HPDE6-E6E7 (cell line): ENCODE measurements around the gene CYP4F2.
"Not testable (repeated sequence)": the region's sequence is repeated elsewhere in the genome, so short reads cannot be mapped to it uniquely, and the experiment has no call there.

Experiments
- DNase-seq: peaks from one replicate; pipeline ENCODE4 v3.0.0; 2011; ENCODE audit warnings: missing footprints; ENCODE audit errors: extremely low spot score

Gene CYP4F2

GRCh38 chr19:15897738-15898276, at the start of gene CYP4F2:
CYP4F2 (minus strand) TSS chr19:15898074; CDS start chr19:15897611, 463 bp downstream.
- no peak for DNase-seq

GRCh38 chr19:15945301-15945700, 47.4 kb upstream of the CYP4F2 start:
- no peak for DNase-seq

GRCh38 chr19:15944401-15944800, 46.5 kb upstream of the CYP4F2 start:
- no peak for DNase-seq

GRCh38 chr19:15937771-15938170, 39.9 kb upstream of the CYP4F2 start:
- no peak for DNase-seq

- DNase-seq, result no peak
Observed at GRCh38 chr19:15936950-15937349, 39.1 kb upstream of the CYP4F2 start.

GRCh38 chr19:15936173-15936572, 38.3 kb upstream of the CYP4F2 start:
- no peak for DNase-seq

GRCh38 chr19:15935167-15935702, 37.4 kb upstream of the CYP4F2 start:
- DNase-seq, result peak; percentile 28

- DNase-seq, result peak; percentile 88
Observed at GRCh38 chr19:15934332-15935078, 36.6 kb upstream of the CYP4F2 start, which contains the start of gene CYP4F11. CYP4F11 (minus strand) TSS chr19:15934529; CDS start chr19:15934408, 121 bp downstream.

- not testable (repeated sequence) for DNase-seq
Observed at GRCh38 chr19:15933761-15934331, 36.0 kb upstream of the CYP4F2 start.

- DNase-seq, result no peak
Observed at GRCh38 chr19:15928321-15928720, 30.4 kb upstream of the CYP4F2 start.

GRCh38 chr19:15926484-15926883, 28.6 kb upstream of the CYP4F2 start:
- DNase-seq, result no peak

- DNase-seq, result no peak
Observed at GRCh38 chr19:15923702-15924101, 25.8 kb upstream of the CYP4F2 start.

- DNase-seq, result no peak
Observed at GRCh38 chr19:15922021-15922420, 24.1 kb upstream of the CYP4F2 start.

- no peak for DNase-seq
Observed at GRCh38 chr19:15919243-15919642, 21.4 kb upstream of the CYP4F2 start.

GRCh38 chr19:15915109-15915508, 17.2 kb upstream of the CYP4F2 start:
- DNase-seq, result no peak

- DNase-seq, result no peak
Observed at GRCh38 chr19:15913830-15914229, 16.0 kb upstream of the CYP4F2 start.

GRCh38 chr19:15913384-15913783, 15.5 kb upstream of the CYP4F2 start:
- no peak for DNase-seq

- DNase-seq, result no peak
Observed at GRCh38 chr19:15911599-15912235, 13.8 kb upstream of the CYP4F2 start.

- no peak for DNase-seq
Observed at GRCh38 chr19:15905026-15905425, 7.2 kb upstream of the CYP4F2 start.

- DNase-seq, result not testable (repeated sequence)
Observed at GRCh38 chr19:15902898-15903297, 5.0 kb upstream of the CYP4F2 start.

GRCh38 chr19:15902254-15902653, 4.4 kb upstream of the CYP4F2 start:
- no peak for DNase-seq

GRCh38 chr19:15900504-15900903, 2.6 kb upstream of the CYP4F2 start:
- DNase-seq, result no peak
